Natural killer cell treated with Interleukin-12 subunit alpha and Interleukin-12 subunit beta and Interleukin-15 and Interleukin-18, amount 100 ng/mL, for 72 hours (primary cell): Measurements from ENCODE around the gene ATRX. TPM values are rescaled to one million over a fixed set of nuclear protein-coding genes. Genes with fewer than 3 reads are reported as not detected.

Experiments used
- ATAC-seq, 2 donors: fragments of 150-1000 bp; cut with Tn5 transposase in 1 of 2; sonication (Bioruptor Pico), chemical (Tn5 transposase) in 1 of 2; 2 replicates each; pipeline ENCODE4 v1.10.0; 2021
- DNase-seq: peaks from one replicate; pipeline ENCODE4 v3.0.0; 2022; ENCODE audit warnings: low spot score
- H3K27ac Mint-ChIP-seq, 2 donors: 1 replicate in 1 of 2; 2 replicates in 1 of 2; pipeline ENCODE4 v1.8.0; 2022; ENCODE audit warnings: mixed read lengths in 2 of 2, mild to moderate bottlenecking in 1 of 2, moderate library complexity in 1 of 2
- H3K27me3 Mint-ChIP-seq, 2 donors: 1 replicate in 1 of 2; 2 replicates in 1 of 2; pipeline ENCODE4 v1.8.0; 2022; ENCODE audit warnings: mixed read lengths in 2 of 2
- H3K36me3 Mint-ChIP-seq: one replicate; pipeline ENCODE4 v1.8.0; 2022; ENCODE audit warnings: mixed read lengths
- H3K4me1 Mint-ChIP-seq, 2 donors: 1 replicate in 1 of 2; 2 replicates in 1 of 2; pipeline ENCODE4 v1.8.0; 2022; ENCODE audit warnings: low read depth in 2 of 2, mixed read lengths in 2 of 2, mild to moderate bottlenecking in 1 of 2
- H3K4me3 Mint-ChIP-seq: one replicate; pipeline ENCODE4 v1.8.0; 2022; ENCODE audit warnings: mixed read lengths
- H3K9me3 Mint-ChIP-seq: 2 replicates; pipeline ENCODE4 v1.8.0; 2022; ENCODE audit warnings: mixed read lengths
- total RNA-seq, 2 donors: library from RNA; stranded (reverse); gene quantifications; one replicate each; pipeline ENCODE4 v1.2.3, GENCODE V29; 2022

Gene ATRX
- total RNA-seq, 2 donors from 2014 or later = 79.4 to 99.5 TPM

DNA sequence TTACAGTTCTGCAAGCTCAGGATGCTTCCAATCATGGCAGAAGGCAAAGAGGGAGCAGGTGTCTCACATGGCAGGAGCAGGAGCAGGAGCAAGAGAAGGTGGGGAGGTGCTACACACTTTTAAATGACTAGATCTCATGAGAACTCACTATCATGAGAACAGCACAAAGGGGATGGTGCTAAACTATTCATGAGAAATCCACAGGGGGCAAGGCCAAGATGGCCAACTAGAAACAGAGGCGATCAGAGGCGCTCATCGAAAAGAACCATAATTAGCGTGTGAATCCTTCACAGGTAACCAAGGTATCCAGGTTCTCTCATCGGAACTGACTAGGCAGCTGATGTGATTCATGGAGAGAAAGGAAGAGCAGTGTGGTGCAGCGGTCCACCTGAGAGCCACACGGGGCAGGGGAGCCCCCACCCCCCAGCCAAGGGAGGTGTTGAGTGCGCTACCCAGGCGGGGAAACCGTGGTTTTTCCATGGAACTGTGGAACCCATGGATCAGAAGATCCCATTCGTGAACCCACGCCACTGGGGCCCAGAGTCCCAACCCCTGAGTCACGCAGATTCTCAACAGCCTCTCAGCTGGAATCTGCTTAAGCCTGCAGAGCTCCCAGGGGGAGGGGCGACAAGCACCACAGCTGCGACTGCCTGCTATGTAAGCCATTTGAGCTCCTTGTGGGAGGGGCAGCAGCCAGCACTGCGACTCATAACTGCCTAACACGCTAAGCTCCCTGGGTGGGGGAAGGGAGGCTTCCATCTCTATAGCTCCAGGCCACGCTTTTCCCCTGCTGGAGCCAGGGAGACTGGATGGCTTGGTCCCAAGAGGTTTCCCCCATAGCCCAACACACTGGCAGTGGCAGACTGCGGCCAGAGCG, 292.1 kb downstream of the ATRX start:
- H3K36me3 Mint-ChIP-seq = no peaks in the 10 kb centered on the region
- H3K27me3 Mint-ChIP-seq = peaks cover 28 to 31% of the 10 kb centered on the region in 2 donors
- H3K4me1 Mint-ChIP-seq = no peaks in the 10 kb centered on the region
- DNase-seq = no peak
- no peak overlapping the region for H3K27ac Mint-ChIP-seq
- no peak overlapping the region for H3K4me3 Mint-ChIP-seq
- H3K9me3 Mint-ChIP-seq = no peaks in the 10 kb centered on the region
- ATAC-seq = no peak

DNA sequence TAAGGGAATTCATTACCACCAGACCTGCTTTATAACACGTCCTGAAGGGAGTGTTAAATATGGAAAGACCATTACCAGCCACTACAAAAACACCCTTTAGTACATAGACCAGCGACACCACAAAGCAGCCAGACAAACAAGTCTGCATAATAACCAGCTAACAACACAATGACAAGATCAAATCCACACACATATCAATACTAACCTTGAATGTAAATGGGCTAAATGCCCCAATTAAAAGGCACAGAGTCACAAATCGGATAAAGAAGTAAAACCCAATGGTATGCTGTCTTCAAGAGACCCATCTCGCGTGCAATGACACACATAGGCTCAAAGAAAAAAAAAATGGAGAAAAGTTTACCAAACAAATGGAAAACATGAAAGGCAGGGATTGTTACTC, 302.0 kb downstream of the ATRX start:
- ATAC-seq = no peak
- peaks cover 14% of the 10 kb centered on the region for H3K36me3 Mint-ChIP-seq
- H3K4me3 Mint-ChIP-seq = no peak overlapping the region
- H3K4me1 Mint-ChIP-seq = no peaks in the 10 kb centered on the region
- H3K27ac Mint-ChIP-seq = no peak overlapping the region
- DNase-seq = no peak
- H3K9me3 Mint-ChIP-seq = peaks cover 5% of the 10 kb centered on the region
- peaks cover 10 to 14% of the 10 kb centered on the region in 2 donors for H3K27me3 Mint-ChIP-seq

DNA sequence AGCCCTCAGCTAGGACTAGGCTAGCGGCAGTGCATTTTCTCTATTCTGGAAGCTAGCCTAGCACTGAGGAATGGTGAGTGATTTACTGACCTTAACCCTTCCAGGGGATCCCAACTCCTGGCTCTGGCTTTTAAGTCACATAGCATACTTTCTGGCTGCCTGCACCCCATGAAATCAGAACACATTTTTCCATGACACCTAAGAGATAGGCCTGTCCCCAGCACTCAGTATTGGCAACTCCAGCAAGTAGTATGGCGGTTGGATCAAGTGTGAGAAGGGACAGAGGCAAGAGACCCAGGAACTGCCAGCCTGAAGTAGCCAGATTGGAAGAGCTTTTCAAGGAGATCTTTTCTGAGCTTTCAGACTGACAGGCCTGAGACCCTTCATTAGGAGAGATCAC, 330.6 kb downstream of the ATRX start:
- H3K4me1 Mint-ChIP-seq = no peaks in the 10 kb centered on the region
- H3K27me3 Mint-ChIP-seq = peaks cover 0 to 8% of the 10 kb centered on the region in 2 donors
- no peak overlapping the region for H3K4me3 Mint-ChIP-seq
- DNase-seq = no peak
- no peak for ATAC-seq
- no peak overlapping the region for H3K27ac Mint-ChIP-seq
- no peaks in the 10 kb centered on the region for H3K36me3 Mint-ChIP-seq
- H3K9me3 Mint-ChIP-seq = no peaks in the 10 kb centered on the region

Other genes starting within 250 kb of the ATRX start
- gene MAGT1, start 109.2 kb upstream of the ATRX start, total RNA-seq = 10 to 100 TPM; 44.9 to 70.1 TPM
- gene COX7B, start 113.3 kb upstream of the ATRX start, total RNA-seq = 100 to 1,000 TPM; 127 to 204 TPM
- gene ATP7A, start 124.5 kb upstream of the ATRX start, total RNA-seq = 10 to 100 TPM in 1 of 2 donors, 1 to 10 TPM in 1; 7.0 to 12.1 TPM
- not detected for gene PGAM4, start 183.4 kb upstream of the ATRX start, total RNA-seq